T-cell (primary cell): ENCODE data around the gene PCDHGA2. TPM values are rescaled to one million over a fixed set of nuclear protein-coding genes. Genes with fewer than 3 reads are reported as not detected.
A peak's percentile ranks its signal among the peaks of the same experiment; 100 is the strongest.
"Not testable (repeated sequence)": the region's sequence is repeated elsewhere in the genome, so short reads cannot be mapped to it uniquely, and the experiment has no call there.

Experiments used
- ATAC-seq, 4 experiments: fragments of 200-7000 bp in 3 of 4; fragments of 150-1000 bp in 1 of 4; cut with Tn5 transposase; replicated peaks in 1 of 4; 1 replicate in 3 of 4; 2 replicates in 1 of 4; pipeline ENCODE4 v1.10.0; 2021; ENCODE audit warnings: moderate library complexity in 3 of 4, mild to moderate bottlenecking in 2 of 4, moderate number of reproducible peaks in 1 of 4
- CTCF ChIA-PET, 2 donors: fragments of 300-600 bp; sonication (Branson Sonifier 250); formaldehyde crosslinking; loops; one replicate each; lab custom pipeline; 2022; ENCODE audit warnings: antibody characterized with exemption in 2 of 2; lab: Charles Lee
- POLR2A ChIA-PET, 2 donors: fragments of 300-600 bp; sonication (Branson Sonifier 250); formaldehyde crosslinking; loops; one replicate each; lab custom pipeline; 2022; ENCODE audit warnings: antibody characterized with exemption in 2 of 2; lab: Charles Lee
- DNase-seq, 35 experiments: peaks; one replicate each; pipeline versions ENCODE4 v3.0.0 to v3.0.0-alpha.2; 2013 to 2023
- H3K27ac ChIP-seq: one replicate; pipeline ENCODE4 v1.5.1; 2013; ENCODE audit warnings: low read length
- H3K27me3 ChIP-seq, 2 experiments: replicated peaks in 1 of 2; 1 replicate in 1 of 2; 2 replicates in 1 of 2; pipeline versions ENCODE4 v1.6.1 to v1.7.0; 2013; ENCODE audit warnings: low read length in 1 of 2, mixed read lengths in 1 of 2; ENCODE audit not compliant: control insufficient read depth in 2 of 2, insufficient read depth in 2 of 2; ENCODE audit errors: extremely low read depth in 1 of 2
- H3K36me3 ChIP-seq, 2 donors: 1 replicate in 1 of 2; 2 replicates in 1 of 2; pipeline versions ENCODE4 v1.6.1 to v1.7.0; 2013; ENCODE audit warnings: low read length in 1 of 2; ENCODE audit not compliant: control insufficient read depth in 2 of 2, insufficient read depth in 1 of 2; ENCODE audit errors: extremely low read depth in 1 of 2
- H3K4me1 ChIP-seq, 2 experiments: 1 replicate in 1 of 2; 2 replicates in 1 of 2; pipeline versions ENCODE4 v1.6.1 to v1.7.0; 2013; ENCODE audit warnings: low read length in 2 of 2, mixed read lengths in 1 of 2; ENCODE audit not compliant: insufficient read depth in 2 of 2, control insufficient read depth in 1 of 2; ENCODE audit errors: extremely low read depth in 1 of 2
- H3K4me3 ChIP-seq, 2 donors: 1 replicate in 1 of 2; 2 replicates in 1 of 2; pipeline versions ENCODE4 v1.5.1 to v1.7.0; 2013; ENCODE audit warnings: mild to moderate bottlenecking in 2 of 2, low read length in 1 of 2, moderate library complexity in 1 of 2; ENCODE audit not compliant: control insufficient read depth in 1 of 2; ENCODE audit errors: extremely low read depth in 1 of 2
- H3K9me3 ChIP-seq: 2 replicates; pipeline ENCODE4 v1.7.0; 2013
- H3K27ac Mint-ChIP-seq, 2 donors: one replicate each; pipeline ENCODE4 v1.8.0; 2020 to 2021; ENCODE audit warnings: mild to moderate bottlenecking in 2 of 2, mixed read lengths in 2 of 2
- H3K27me3 Mint-ChIP-seq, 2 donors: one replicate each; pipeline ENCODE4 v1.8.0; 2021 to 2022; ENCODE audit warnings: mixed read lengths in 2 of 2
- H3K36me3 Mint-ChIP-seq: one replicate; pipeline ENCODE4 v1.8.0; 2021; ENCODE audit warnings: mixed read lengths
- H3K4me1 Mint-ChIP-seq, 3 donors: one replicate each; pipeline ENCODE4 v1.8.0; 2020 to 2022; ENCODE audit warnings: mixed read lengths in 3 of 3, mild to moderate bottlenecking in 1 of 3
- H3K4me3 Mint-ChIP-seq, 3 donors: one replicate each; pipeline ENCODE4 v1.8.0; 2020 to 2022; ENCODE audit warnings: mild to moderate bottlenecking in 3 of 3, mixed read lengths in 3 of 3, moderate library complexity in 3 of 3
- H3K9me3 Mint-ChIP-seq, 3 donors: one replicate each; pipeline ENCODE4 v1.8.0; 2020 to 2022; ENCODE audit warnings: mixed read lengths in 3 of 3
- WGBS: methylation state at CpG from one replicate; pipeline ENCODE4 v1.1.5; 2013; ENCODE audit warnings: missing lambda C conversion rate; ENCODE audit not compliant: insufficient coverage; 5-methylcytosine and 5-hydroxymethylcytosine counted together
- total RNA-seq, 35 experiments: library from RNA in 6 of 35; stranded (reverse) in 6 of 35; fragments of 120-200 nt in 1 of 35; gene quantifications; one replicate each; pipeline versions ENCODE4 v1.2.1 to v1.2.4 and lab custom pipeline; 2013 to 2026

The PCDHGA2 gene
- total RNA-seq, 5 donors from 2014 or later (not counting 1 experiment from before 2014, with no cell fraction given) = 0.13 to 0.15 TPM; not detected in 3

GRCh38 chr5:141343242-141343952 lies 4.8 kb downstream of the PCDHGA2 start, which contains the start of gene PCDHGA3:
Gene PCDHGA3 (plus strand): TSS chr5:141343829. CDS start chr5:141344034, 205 bp downstream.
- Histone ChIP-seq H3K27ac (no peak within 1 kb of the TSS), H3K4me1 (no peaks in the 10 kb centered on the region), H3K4me3 (peak within 1 kb of the TSS in 1 of 2 donors; percentile 36), H3K9me3 (no peaks in the 10 kb centered on the region), H3K27me3 (peaks cover 4 to 51% of the 10 kb centered on the region in 2 experiments), H3K36me3 (no peaks in the 10 kb centered on the region)
- POLR2A ChIA-PET = no interaction called here
- peak in 1 of 35 experiments; percentile 37 for DNase-seq
- CTCF ChIA-PET = interaction anchor here in 1 of 2 donors (0.6 to 1.4 kb wide), 3 partner anchors 9 to 221 kb away, joined by 3 to 4 read pairs (median 3); no protein-coding TSS in a partner anchor
- peak within 1 kb of the TSS; percentile 24 to 53 (median 39) for H3K4me3 Mint-ChIP-seq
- WGBS = 26% methylated on average over 5 of the region's 9 CpGs
- no peak within 1 kb of the TSS for H3K27ac Mint-ChIP-seq
- H3K36me3 Mint-ChIP-seq = peaks cover 12% of the 10 kb centered on the region
- peaks cover 61 to 74% of the 10 kb centered on the region in 2 donors for H3K27me3 Mint-ChIP-seq
- H3K9me3 Mint-ChIP-seq = peaks cover 16 to 40% (median 35%) of the 10 kb centered on the region in 3 donors
- peaks cover 0 to 2% (median 0%) of the 10 kb centered on the region in 3 donors for H3K4me1 Mint-ChIP-seq
- no peak for ATAC-seq

- H3K9me3 ChIP-seq = no peaks in the 10 kb centered on the region
- no peak overlapping the region for H3K27ac ChIP-seq
- POLR2A ChIA-PET = interaction anchor here in 1 of 2 donors (0.7 kb wide), 1 partner anchor 12 kb away, joined by 3 read pairs; no protein-coding TSS in a partner anchor
- no peak for ATAC-seq
- Mint-ChIP-seq H3K9me3 (peaks cover 16 to 35% (median 30%) of the 10 kb centered on the region in 3 donors), H3K36me3 (peaks cover 11% of the 10 kb centered on the region), H3K4me3 (peak overlapping the region; percentile 24 to 53 (median 39)), H3K4me1 (peaks cover 0 to 2% (median 0%) of the 10 kb centered on the region in 3 donors), H3K27ac (no peak overlapping the region), H3K27me3 (peaks cover 60 to 74% of the 10 kb centered on the region in 2 donors)
- no peak for DNase-seq
- peak overlapping the region in 1 of 2 donors; percentile 36 for H3K4me3 ChIP-seq
- CTCF ChIA-PET = interaction anchor here in 1 of 2 donors (0.6 to 1.4 kb wide), 4 partner anchors 10 to 220 kb away, joined by 3 to 4 read pairs (median 3); no protein-coding TSS in a partner anchor
- H3K4me1 ChIP-seq = no peaks in the 10 kb centered on the region
- H3K36me3 ChIP-seq = no peaks in the 10 kb centered on the region
- WGBS = 38% methylated on average over 24 of the region's 31 CpGs
- H3K27me3 ChIP-seq = peaks cover 4 to 48% of the 10 kb centered on the region in 2 experiments
These were observed 5.4 kb downstream of the PCDHGA2 start for GRCh38 chr5:141343953-141344463.

- Histone ChIP-seq H3K4me1 (peaks cover 0 to 5% of the 10 kb centered on the region in 2 experiments), H3K36me3 (no peaks in the 10 kb centered on the region), H3K27ac (no peak overlapping the region), H3K27me3 (peaks cover 4 to 45% of the 10 kb centered on the region in 2 experiments), H3K9me3 (no peaks in the 10 kb centered on the region), H3K4me3 (no peak overlapping the region)
- no peak for DNase-seq
- ChIA-PET POLR2A (no interaction called here), CTCF (no interaction called here)
- peaks cover 63 to 75% of the 10 kb centered on the region in 2 donors for H3K27me3 Mint-ChIP-seq
- no peak overlapping the region for H3K4me3 Mint-ChIP-seq
- no peak overlapping the region for H3K27ac Mint-ChIP-seq
- peaks cover 14% of the 10 kb centered on the region for H3K36me3 Mint-ChIP-seq
- peaks cover 14 to 37% (median 34%) of the 10 kb centered on the region in 3 donors for H3K9me3 Mint-ChIP-seq
- H3K4me1 Mint-ChIP-seq = peaks cover 2 to 6% (median 2%) of the 10 kb centered on the region in 3 donors
- no peak for ATAC-seq
- 43% methylated on average over 9 of the region's 20 CpGs for WGBS
These were observed 6.8 kb downstream of the PCDHGA2 start for GRCh38 chr5:141345327-141345726.

GRCh38 chr5:141346017-141346416 lies 7.5 kb downstream of the PCDHGA2 start:
- Mint-ChIP-seq H3K27me3 (peaks cover 67 to 78% of the 10 kb centered on the region in 2 donors), H3K36me3 (peaks cover 15% of the 10 kb centered on the region), H3K9me3 (peaks cover 12 to 36% (median 36%) of the 10 kb centered on the region in 3 donors)
- H3K27me3 ChIP-seq = peaks cover 8 to 43% of the 10 kb centered on the region in 2 experiments
- DNase-seq, H3K9me3 ChIP-seq, H3K36me3 ChIP-seq, H3K4me1 ChIP-seq, H3K27ac Mint-ChIP-seq, H3K4me3 ChIP-seq, H3K4me3 Mint-ChIP-seq, H3K27ac ChIP-seq, ATAC-seq, POLR2A ChIA-PET, H3K4me1 Mint-ChIP-seq, CTCF ChIA-PET: not testable (repeated sequence)
- WGBS = 57% methylated on average over 12 of the region's 35 CpGs

GRCh38 chr5:141349917-141350619 lies 11.5 kb downstream of the PCDHGA2 start, which contains the start of gene PCDHGB1:
Gene PCDHGB1 (plus strand): TSS chr5:141350099. CDS start chr5:141350261, 162 bp downstream.
- 32% methylated on average over 26 of the region's 29 CpGs for WGBS
- H3K27ac ChIP-seq = no peak within 1 kb of the TSS
- H3K36me3 ChIP-seq = no peaks in the 10 kb centered on the region
- no peaks in the 10 kb centered on the region for H3K9me3 ChIP-seq
- H3K4me3 ChIP-seq = peak within 1 kb of the TSS in 1 of 2 donors; percentile 27
- H3K4me3 Mint-ChIP-seq = peak within 1 kb of the TSS in 2 of 3 donors; percentile 25 to 54
- ChIA-PET CTCF (interaction anchor here (0.8 to 1.4 kb wide), 3 partner anchors 200 to 214 kb away, joined by 3 read pairs; no protein-coding TSS in a partner anchor), POLR2A (no interaction called here)
- peaks cover 0 to 7% of the 10 kb centered on the region in 2 experiments for H3K4me1 ChIP-seq
- H3K9me3 Mint-ChIP-seq = peaks cover 10 to 23% (median 21%) of the 10 kb centered on the region in 3 donors
- peaks cover 8% of the 10 kb centered on the region for H3K36me3 Mint-ChIP-seq
- peak in 1 of 4 experiments; percentile 38 for ATAC-seq
- peak in 16 of 35 experiments; percentile 11 to 47 (median 22) for DNase-seq
- H3K27me3 Mint-ChIP-seq = peaks cover 65 to 72% of the 10 kb centered on the region in 2 donors
- H3K27me3 ChIP-seq = peaks cover 4 to 45% of the 10 kb centered on the region in 2 experiments
- no peak within 1 kb of the TSS for H3K27ac Mint-ChIP-seq
- H3K4me1 Mint-ChIP-seq = peaks cover 0 to 7% (median 3%) of the 10 kb centered on the region in 3 donors
